HG03159 (cell line): Measurements from ENCODE around the gene RNF34.
"Not testable (repeated sequence)": the region's sequence is repeated elsewhere in the genome, so short reads cannot be mapped to it uniquely, and the experiment has no call there.

ENCODE experiments used
- ATAC-seq: cut with Tn5 transposase; IDR thresholded peaks from one replicate; pipeline ENCODE4 v1.9.1; 2021; ENCODE audit warnings: mild to moderate bottlenecking, moderate library complexity; ENCODE audit not compliant: unreplicated experiment

Gene RNF34

DNA sequence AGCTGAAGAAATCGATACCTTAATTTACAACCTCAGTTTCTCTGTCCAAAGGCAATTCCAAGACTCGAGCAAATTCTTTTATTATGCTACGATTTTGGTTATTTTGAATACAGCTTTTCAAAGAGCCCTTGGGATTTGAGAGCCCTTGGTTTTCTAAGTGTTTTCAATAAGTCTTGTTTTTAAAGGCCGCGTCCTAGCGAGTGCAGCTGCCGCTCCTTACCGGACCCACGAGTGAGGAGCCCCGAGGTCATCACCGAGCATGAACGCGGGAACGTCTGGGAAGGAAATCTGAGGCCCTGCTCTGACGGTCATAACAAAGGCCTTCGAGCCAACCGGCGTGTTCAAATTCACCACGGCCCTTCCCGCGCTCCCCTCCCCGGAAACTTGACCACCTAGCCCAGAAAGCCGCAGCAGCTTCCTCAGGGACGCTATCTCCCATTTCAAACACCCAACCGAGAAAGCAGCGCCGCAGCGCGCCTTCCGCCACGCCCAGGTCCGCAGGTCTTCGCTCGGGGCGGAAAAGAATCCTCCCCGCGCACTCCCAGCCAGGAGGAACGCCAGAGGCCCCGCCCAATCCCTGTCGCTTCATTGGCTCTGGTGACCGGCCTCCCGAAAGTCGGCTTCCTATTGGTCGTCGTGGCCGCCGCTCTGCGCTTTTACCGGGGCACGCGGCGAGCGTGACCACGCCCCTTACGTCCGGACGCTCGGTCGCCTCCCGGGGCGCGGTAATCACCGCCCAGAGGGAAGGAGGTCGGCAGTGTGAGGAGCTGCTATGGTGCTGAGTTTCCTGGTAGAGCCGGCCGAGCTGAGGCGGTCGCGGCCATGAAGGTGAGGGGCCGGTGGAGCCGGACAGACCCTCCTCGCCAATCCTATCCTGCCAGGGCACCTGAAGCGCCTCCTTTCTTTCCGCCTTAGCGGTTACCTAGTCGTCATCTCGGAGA is at the start of gene RNF34:
Gene RNF34 (plus strand): TSS at position 728 of the 941 bp plus-strand sequence. CDS start 95 bp downstream, at position 823.
- ATAC-seq: peak; percentile 91

- ATAC-seq: peak; percentile 97
These were observed 47.9 kb upstream of the RNF34 start, which contains the start of gene ANAPC5 for GRCh38 chr12:121351820-121352681. Gene ANAPC5, minus strand, starts transcription at chr12:121352411. Its CDS starts 71 bp downstream, at chr12:121352340.

DNA sequence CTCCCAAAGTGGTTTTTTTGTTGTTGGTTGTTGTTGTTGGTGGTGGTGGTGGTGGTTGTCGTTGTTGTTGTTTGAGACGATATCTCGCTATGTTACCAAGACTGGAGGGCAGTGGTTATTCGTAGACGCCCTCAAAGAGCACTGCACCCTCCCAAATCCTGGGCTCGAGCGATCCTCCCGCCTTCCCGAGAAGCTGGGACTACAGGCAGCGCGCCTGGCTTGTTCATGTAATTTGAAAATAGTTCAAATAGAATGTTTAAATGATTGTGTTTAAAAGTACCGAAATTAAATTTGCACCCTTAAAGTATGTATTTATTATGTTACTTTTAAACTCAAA is 47.3 kb upstream of the RNF34 start:
- ATAC-seq: no peak

DNA sequence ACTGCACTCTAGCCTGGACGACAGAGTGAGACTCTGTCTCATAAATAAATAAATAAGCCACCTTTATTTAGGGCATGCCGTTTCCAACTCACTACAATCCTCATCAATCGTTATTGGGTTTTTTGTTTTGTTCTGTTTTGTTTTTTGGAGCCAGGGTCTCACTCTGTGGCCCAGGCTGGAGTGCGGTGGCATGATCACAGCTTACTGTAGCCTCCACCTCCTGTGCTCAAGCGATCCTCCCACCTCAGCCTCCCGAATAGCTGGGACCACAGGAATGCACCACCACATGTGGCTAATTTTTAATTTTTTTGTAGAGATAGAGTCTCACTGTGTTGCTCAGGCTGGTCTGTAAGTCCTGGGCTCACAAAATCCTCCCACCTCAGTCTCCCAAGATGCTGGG is 44.1 kb upstream of the RNF34 start:
- no peak for ATAC-seq

DNA sequence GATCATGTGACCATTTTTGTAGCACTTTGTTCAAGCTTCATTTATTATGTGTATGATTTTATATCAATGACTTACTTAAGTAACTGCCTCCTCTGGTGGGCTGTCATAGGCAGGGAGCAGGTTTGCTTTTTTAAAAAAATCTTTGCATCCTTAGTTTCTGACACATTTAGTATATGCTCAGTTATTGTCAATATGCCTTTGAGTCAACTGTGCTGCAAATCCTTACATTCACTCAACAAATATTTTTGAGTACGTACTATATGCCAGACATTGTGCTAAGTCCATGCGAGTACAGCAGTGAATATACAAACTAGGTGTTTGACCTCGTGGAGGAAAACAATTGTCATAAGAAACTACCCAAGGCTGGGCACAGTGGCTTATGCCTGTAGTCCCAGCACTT is 43.3 kb upstream of the RNF34 start:
- no peak for ATAC-seq

DNA sequence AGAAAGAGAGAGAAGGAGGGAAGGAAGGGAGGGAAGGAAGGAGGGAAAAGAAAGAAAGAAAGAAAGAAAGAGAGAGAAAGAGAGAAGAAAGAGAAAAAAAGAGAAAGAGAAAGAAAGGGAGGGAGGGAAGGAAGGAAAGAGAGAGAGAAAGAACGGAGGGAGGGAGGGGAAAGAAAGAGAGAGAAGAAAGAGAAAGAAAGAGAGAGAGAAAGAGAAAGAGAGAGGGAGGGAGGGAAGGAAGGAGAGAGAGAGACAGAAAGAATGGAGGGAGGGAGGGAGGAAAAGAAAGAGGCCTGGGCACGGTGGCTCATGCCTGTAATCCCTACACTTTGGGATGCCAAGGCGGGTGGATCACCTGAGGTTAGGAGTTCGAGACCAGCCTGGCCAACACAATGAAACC is 42.6 kb upstream of the RNF34 start:
- no peak for ATAC-seq

DNA sequence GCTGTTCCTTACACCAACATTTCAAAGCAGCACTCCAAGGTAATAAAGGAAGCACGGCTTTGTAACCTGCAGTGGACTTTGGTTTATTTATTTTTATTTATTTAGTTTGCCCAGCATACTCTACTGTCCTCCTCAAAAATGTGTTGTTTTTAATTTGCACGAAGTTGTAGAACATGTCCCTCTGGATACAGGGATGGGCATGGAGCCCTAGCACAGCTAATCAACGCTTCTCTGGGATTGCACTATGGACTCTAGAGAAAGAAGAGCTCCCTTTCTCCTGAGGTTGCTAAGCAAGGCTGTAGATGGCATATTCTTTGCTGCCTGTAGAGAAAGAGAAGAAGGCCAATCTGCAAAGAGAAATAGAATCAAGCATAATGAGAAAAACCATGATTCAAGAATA is 41.8 kb upstream of the RNF34 start:
- ATAC-seq: no peak

DNA sequence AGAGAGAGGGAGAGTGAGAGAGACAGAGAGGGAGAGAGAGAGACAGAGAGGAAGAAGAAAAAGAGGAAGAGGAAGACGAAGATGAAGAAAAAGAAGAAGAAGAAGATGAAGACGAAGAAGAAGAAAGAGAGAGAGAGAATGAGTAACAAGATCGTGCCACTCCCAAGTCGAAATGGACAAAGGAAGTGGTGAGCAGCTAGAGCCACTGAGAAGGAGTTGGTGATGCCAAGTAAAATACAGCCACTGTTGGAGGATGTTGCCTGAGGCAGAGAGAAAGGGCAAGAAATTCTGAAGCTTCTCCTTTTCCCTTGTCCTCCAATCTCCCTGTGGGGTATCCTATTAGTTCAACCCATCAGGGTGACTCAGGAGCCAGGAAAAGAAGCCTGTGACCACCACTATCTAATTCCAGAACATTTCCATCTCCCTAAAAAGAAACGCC is 35.2 kb upstream of the RNF34 start:
- no peak for ATAC-seq

DNA sequence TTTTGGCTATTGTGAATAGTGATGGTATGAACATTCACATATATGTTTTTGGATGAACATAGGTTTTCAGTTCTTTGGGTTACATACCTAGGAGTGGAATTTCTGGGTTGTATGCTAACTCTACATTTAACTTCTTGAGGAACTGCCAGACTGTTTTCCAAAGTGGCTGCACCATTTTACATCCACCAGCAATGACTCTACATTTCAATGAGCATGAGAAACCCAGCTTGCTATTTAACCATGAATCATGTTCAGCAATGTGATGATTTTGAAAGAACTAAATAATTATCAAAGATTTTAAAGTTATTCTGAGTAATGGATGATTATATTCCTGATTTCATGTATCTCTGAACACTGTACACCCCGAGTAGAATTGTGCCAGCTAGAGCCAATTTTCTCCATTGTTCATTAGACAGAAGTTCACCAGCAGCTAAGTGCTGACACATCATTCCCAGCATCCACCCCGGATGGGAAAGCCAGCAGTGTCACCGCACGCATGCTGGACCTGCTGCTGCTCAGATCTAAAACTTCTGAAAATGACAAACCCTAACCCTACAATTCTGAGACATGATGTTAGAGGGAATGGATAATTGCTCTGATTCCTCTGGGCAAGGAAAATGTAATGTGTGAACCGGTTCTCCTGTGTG is 34.4 kb upstream of the RNF34 start:
- ATAC-seq: no peak

- no peak for ATAC-seq
These were observed 33.9 kb upstream of the RNF34 start for GRCh38 chr12:121366063-121366459.

DNA sequence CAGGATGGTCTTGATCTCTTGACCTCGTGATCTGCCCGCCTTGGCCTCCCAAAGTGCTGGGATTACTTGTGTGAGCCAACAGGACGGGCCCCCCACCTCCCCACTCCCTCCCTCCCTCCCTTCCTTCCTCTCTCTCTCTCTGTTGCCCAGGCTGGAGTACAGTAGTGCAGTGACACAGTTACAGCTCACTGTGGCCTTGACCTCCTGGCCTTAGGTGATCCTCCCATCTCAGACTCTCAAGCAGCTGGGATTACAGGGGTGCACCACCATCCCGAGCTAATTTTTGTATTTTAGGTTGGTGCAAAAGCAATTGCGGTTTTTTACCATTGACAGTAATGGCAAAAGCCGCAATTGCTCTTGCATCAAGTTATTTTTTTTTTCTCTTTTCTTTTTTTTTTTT is 28.5 kb upstream of the RNF34 start:
- ATAC-seq: no peak

DNA sequence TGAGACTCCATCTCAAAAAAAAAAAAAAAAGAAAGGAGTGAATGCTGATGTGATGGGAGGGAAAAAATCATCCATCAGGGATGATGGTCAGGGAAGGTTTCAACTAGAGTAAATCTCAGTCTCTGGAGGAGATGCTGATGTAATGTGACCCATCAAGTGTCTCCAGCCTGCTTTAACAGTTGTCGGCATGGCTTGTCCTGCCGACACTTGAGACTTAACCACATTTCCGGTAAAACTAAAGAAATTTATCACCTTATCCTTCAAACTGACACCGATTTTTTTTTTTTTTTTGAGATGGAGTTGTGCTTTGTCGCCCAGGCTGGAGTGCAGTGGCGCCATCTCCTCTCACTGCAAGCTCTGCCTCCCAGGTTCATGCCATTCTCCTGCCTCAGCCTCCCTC is 26.2 kb upstream of the RNF34 start:
- ATAC-seq: no peak

DNA sequence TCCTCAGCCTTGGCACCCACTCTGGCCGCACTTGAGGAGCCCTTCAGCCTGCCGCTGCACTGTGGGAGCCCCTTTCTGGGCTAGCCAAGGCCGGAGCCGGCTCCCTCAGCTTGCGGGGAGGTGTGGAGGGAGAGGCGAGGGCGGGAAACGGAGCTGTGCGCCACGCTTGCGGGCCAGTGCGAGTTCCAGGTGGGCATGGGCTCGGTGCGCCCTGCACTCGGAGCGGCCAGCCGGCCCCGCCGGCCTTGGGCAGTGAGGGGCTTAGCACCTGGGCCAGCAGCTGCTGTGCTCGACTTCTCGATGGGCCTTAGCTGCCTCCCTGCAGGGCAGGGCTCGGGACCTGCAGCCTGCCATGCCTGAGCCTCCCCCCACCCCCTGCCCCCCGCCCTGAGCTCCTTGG is 25.6 kb upstream of the RNF34 start:
- ATAC-seq: not testable (repeated sequence)

DNA sequence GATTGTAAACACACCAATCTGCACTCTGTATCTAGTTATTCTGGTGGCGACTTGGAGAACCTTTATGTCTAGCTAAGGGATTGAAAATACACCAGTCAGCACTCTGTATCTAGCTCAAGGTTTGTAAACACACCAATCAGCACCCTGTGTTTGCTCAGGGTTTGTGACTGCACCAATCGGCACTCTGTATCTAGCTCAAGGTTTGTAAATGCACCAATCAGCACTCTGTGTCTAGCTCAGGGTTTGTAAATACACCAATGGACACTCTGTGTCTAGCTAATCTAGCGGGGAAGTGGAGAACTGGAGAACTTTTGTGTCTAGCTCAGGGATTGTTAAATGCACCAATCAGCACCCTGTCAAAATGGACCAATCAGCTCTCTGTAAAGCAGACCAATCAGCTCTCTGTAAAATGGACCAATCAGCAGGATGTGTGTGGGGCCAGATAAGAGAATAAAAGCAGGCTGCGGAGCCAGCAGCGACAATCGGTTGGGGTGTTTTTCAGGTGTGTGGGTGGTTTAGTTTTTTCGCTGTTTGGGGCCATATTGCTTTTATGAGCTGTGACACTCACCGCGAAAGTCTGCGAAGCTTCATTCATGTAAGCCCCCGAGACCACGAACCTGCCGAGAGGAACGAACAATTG is 24.9 kb upstream of the RNF34 start:
- not testable (repeated sequence) for ATAC-seq

DNA sequence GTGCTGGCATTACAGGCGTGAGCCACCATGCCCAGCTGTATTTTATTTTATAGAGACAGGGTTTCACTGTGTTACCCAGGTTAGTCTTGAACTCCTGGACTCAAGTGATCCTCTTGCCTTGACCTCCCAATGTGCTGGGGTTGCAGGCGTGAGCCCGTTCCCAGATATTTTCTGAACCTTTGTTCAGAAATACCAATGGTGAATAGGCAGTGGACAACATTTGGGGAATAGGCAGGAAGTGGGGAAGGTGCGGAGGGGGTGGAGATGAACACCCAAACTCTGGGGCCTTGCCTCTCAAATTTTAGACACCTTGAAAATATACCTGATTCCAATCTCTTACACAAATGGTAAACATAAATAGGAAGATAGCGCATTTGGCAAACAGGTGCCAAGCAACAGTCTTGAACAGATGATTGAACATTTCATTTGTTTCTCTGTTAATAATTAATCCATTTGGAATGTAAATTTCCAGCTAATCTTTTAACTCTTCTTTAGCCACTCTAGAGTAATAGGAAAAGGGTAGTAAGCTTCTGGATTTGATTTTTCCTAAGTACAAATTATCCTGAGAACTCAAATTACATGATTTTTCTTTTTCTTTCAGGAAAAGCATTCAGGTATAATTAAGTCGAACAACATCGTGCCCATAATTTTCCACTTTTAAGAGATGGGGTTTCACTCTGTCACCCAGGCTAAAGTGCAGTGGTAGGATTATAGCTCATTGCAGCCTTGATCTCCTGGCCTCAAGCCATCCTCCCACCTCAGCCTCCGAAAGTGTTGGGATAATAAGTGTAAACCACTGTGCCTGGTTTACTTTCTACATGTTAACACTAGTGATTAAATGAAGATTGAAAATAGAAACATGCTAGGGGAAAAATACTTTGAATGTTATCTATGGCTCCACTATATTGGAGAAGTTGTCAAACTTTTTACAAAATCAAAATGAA is 22.9 kb upstream of the RNF34 start:
- no peak for ATAC-seq

DNA sequence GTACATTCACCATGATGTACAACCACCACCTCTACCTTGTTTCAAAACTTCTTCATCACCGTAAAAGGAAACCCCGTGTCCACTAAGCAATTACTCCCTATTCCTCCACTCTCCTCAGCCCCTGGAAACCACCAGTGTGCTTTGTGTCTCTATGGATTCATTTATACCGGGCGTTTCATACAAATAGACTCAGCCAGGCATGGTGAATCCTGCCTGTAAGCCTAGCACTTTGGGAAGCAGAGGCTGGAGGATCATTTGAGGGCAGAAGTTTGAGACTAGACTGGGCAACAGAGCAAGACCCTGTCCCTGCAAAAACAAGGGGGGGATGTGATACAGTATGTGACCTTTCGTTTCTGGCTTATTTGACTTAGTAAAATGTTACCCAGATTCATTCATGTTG is 21.2 kb upstream of the RNF34 start:
- no peak for ATAC-seq

DNA sequence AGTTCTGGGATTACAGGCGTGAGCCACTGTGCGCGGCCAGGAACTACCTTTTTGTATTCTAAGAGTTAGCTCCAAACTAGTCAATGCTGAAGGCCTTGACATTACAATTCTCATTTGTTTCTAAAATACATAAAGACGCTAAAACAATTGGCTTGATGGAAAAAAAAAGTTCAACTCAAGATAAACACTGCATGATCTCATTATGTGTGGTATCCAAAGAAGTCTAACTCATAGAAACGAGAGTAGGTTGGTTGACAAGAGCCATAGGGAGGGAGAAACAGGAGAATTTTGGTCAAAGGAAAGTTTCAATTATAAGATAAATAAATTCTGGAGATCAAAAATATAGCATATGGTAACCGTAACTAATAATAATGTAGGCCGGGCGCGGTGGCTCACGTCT is 20.0 kb upstream of the RNF34 start:
- ATAC-seq: no peak

- no peak for ATAC-seq
These were observed 16.3 kb upstream of the RNF34 start for GRCh38 chr12:121383601-121384021.

- ATAC-seq: not testable (repeated sequence)
These were observed 15.0 kb upstream of the RNF34 start for GRCh38 chr12:121384891-121385290.
